ENCODE measurements around the gene ADIPOR2.
A peak's percentile ranks its signal among the peaks of the same experiment; 100 is the strongest.

ADIPOR2 gene, protein sequence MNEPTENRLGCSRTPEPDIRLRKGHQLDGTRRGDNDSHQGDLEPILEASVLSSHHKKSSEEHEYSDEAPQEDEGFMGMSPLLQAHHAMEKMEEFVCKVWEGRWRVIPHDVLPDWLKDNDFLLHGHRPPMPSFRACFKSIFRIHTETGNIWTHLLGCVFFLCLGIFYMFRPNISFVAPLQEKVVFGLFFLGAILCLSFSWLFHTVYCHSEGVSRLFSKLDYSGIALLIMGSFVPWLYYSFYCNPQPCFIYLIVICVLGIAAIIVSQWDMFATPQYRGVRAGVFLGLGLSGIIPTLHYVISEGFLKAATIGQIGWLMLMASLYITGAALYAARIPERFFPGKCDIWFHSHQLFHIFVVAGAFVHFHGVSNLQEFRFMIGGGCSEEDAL

DNA sequence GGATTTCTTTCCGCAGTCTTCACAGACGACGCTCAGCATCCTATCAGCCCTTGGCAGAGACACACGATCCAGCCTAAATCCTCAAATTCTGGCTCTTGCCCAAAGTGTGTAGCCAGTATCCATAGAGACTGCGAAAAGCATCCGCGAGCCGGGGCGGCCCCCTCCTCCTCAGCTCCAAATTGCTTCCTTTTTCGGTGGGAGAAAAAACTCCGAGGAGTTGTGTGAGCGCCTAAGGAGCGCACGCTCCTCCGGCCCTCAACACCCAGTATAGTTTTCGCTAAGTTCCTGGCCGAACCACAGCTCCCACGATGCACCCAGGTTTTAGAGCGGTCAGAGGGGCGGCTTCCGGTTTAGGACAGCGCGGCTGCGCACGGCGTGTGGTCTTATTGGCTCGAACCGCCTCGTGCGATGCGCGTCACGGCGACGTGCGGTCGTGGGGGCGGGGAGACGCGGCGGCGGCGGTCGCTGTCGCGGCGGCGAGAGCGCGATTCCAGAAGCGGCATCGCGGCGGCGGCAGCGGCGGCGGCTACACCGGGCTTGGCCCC is at the start of gene ADIPOR2:
Gene ADIPOR2 (plus strand): TSS at position 493 of the 545 bp plus-strand sequence. CDS start 63,274 bp downstream, outside the sequence.
- peak; percentile 93 for DNase-seq (ENCODE audit: low read depth)

DNA sequence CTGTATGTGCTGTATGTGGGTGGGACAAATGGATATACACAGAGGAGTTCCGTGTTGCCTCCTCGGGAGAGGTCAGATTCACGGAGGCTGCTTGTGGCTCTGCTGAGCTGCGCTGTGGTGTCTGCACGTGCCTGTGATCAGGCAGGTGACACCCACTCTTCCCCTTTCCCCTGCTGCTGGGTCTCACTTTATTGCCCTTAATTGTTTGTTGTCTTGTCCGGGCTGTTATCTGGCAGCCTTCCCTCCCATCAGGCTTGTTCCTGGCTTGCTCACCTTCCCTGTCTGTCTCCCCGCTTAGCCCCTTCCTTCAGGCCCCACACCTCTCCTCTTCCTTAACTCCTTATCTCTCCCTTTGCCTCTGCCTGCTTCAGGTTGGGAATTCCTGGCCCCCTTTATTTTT is 48.4 kb upstream of the ADIPOR2 start:
- no peak for DNase-seq (ENCODE audit: low read depth)

GRCh38 chr12:1643043-1643442 is 47.8 kb upstream of the ADIPOR2 start:
- DNase-seq (ENCODE audit: low read depth): no peak

GRCh38 chr12:1643905-1644533 is 46.9 kb upstream of the ADIPOR2 start:
- DNase-seq (ENCODE audit: low read depth): no peak

- no peak for DNase-seq (ENCODE audit: low read depth)
Observed at GRCh38 chr12:1644534-1645438, 46.1 kb upstream of the ADIPOR2 start.

GRCh38 chr12:1645819-1646218 is 45.1 kb upstream of the ADIPOR2 start:
- DNase-seq (ENCODE audit: low read depth): no peak

GRCh38 chr12:1646569-1647284 is 44.1 kb upstream of the ADIPOR2 start:
- DNase-seq (ENCODE audit: low read depth): no peak

DNA sequence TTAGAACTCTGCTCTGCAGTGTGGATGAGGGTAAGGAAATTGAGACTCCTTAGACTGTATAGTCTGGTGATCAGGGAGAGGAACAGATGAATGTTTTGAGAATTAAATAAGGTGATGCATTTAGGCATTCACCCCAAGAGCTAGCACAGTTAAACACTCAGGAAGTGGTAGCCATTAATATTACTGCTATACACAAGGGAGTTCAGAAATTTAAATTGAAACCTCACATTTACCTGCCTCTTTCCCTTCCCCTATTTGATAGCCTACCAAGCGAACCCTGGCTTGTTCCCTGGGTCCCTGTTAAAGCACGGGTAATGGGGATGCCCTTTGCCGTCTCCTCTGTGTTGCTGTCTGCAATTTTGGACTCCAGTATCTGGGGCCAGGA is 43.6 kb upstream of the ADIPOR2 start:
- no peak for DNase-seq (ENCODE audit: low read depth)

GRCh38 chr12:1650260-1650977 is 40.5 kb upstream of the ADIPOR2 start:
- no peak for DNase-seq (ENCODE audit: low read depth)

GRCh38 chr12:1650978-1651361 is 39.9 kb upstream of the ADIPOR2 start:
- no peak for DNase-seq (ENCODE audit: low read depth)

DNA sequence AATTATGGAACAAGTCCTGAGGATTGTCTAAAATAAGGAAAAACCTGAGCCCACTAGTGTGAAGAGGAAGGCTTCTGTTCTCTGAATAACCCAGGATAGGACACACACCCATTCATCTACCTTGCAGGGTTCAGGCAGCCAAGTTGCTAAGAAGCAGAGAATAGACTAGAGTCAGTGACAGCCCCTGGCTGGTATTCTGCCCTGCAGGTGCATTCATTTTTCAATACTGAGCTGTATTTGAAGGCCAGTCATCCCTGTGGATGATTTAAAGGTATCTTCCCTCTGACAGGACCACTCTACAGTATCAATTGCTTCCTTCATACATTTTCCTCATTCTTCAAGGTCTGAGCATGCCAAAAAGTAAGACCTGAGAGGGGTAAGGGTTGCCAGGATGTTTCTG is 38.9 kb upstream of the ADIPOR2 start:
- no peak for DNase-seq (ENCODE audit: low read depth)

- no peak for DNase-seq (ENCODE audit: low read depth)
Observed at GRCh38 chr12:1655225-1655788, 35.6 kb upstream of the ADIPOR2 start.

- no peak for DNase-seq (ENCODE audit: low read depth)
Observed at GRCh38 chr12:1656902-1657301, 34.0 kb upstream of the ADIPOR2 start.

DNA sequence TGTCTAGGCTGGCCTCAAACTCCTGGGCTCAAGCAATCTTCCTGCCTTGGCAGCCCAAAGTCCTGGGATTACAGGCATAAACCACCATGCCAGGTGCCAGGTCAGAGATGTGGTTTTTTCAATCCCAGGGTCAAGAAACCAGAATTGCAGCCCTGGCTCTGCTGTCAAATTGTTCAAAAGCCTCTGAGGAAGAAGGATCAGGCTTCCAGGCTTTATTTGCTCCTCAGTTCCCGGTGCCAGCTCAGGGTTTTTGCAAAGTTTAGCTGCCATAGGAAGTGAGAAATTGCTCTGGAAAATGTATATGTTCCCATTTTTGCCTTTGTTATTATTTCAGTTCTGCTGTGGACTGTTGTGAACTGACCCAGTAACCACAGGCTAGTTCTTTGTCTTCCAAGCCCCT is 33.2 kb upstream of the ADIPOR2 start:
- DNase-seq (ENCODE audit: low read depth): no peak

DNA sequence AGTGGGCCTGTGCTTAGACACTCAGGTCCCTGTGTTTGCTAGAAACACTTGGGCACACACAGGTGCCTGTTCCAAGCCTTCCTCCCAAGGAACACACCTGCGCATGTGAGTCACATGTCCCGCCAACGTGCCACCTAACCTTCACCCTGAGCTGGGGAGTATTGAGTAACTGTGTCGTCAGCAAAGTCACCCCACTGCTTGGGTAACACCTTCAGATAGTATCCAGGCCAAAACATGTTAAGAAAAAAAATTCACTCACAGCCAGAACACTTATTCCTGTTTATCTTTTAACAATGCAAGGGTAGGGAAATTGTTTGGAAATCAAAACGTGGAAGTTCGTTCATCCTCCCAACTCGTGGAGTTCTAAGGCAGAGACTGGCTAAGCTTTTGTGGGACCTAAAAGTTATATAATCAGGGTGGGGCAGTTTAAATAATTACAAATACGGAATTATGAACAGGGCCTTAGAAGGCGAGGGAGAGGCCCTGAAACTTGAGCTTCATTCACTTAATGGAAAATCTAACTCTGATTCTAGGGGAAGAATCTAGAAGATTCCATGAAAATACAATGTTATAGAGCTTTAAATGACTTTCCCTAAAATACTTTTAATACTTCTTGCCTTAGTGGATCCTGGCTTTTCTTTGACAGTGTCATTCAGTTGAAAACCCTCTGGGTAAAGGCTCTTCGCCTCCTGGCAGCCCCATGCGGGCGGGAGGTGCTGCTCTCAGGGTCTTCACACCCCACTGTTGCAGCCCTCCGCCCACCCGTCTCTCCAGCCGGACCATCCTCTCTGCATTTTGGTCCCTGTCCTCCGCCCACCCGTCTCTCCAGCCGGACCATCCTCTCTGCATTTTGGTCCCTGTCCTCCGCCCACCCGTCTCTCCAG is 30.3 kb upstream of the ADIPOR2 start:
- DNase-seq (ENCODE audit: low read depth): peak; percentile 30

- DNase-seq (ENCODE audit: low read depth): peak; percentile 70
Observed at GRCh38 chr12:1661553-1662335, 29.1 kb upstream of the ADIPOR2 start.

GRCh38 chr12:1662761-1663439 is 28.0 kb upstream of the ADIPOR2 start:
- DNase-seq (ENCODE audit: low read depth): no peak

- DNase-seq (ENCODE audit: low read depth): no peak
Observed at GRCh38 chr12:1663440-1664132, 27.3 kb upstream of the ADIPOR2 start.
